Neural progenitor cell (in vitro differentiated cells): ENCODE measurements around the gene GPR158.

ENCODE experiments used
- EZH2 ChIP-seq: fragments of 200-600 bp; sonication (generic); IDR thresholded peaks from 2 replicates; pipeline ENCODE4 v1.6.1; 2017; ENCODE audit warnings: antibody characterized with exemption, mild to moderate bottlenecking, moderate library complexity
- EZH2phosphoT487 ChIP-seq: fragments of 200-600 bp; sonication (generic); IDR thresholded peaks from 2 replicates; pipeline ENCODE4 v1.6.1; 2017; ENCODE audit warnings: antibody characterized with exemption
- TF ChIP-seq, protein P1 (sequence below): fragments of 200-600 bp; sonication (generic); IDR thresholded peaks from 2 replicates; pipeline ENCODE4 v1.5.1; 2017; ENCODE audit warnings: antibody characterized with exemption, mild to moderate bottlenecking

GRCh38 chr10:25261558-25261957, 86.8 kb downstream of the GPR158 start:
- TF ChIP-seq, protein P1, sequence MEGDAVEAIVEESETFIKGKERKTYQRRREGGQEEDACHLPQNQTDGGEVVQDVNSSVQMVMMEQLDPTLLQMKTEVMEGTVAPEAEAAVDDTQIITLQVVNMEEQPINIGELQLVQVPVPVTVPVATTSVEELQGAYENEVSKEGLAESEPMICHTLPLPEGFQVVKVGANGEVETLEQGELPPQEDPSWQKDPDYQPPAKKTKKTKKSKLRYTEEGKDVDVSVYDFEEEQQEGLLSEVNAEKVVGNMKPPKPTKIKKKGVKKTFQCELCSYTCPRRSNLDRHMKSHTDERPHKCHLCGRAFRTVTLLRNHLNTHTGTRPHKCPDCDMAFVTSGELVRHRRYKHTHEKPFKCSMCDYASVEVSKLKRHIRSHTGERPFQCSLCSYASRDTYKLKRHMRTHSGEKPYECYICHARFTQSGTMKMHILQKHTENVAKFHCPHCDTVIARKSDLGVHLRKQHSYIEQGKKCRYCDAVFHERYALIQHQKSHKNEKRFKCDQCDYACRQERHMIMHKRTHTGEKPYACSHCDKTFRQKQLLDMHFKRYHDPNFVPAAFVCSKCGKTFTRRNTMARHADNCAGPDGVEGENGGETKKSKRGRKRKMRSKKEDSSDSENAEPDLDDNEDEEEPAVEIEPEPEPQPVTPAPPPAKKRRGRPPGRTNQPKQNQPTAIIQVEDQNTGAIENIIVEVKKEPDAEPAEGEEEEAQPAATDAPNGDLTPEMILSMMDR = no peak
- TF ChIP-seq EZH2 (no peak), EZH2phosphoT487 (no peak)
